ENCODE results near the gene INPP5J. TPM values are rescaled to one million over a fixed set of nuclear protein-coding genes. Genes with fewer than 3 reads are reported as not detected.
A peak's percentile ranks its signal among the peaks of the same experiment; 100 is the strongest.
"Not testable (repeated sequence)": the region's sequence is repeated elsewhere in the genome, so short reads cannot be mapped to it uniquely, and the experiment has no call there.

INPP5J gene
- 2.2 TPM for polyA plus RNA-seq (2013, experiment 1 of 2)
- 2.2 TPM for polyA plus RNA-seq (2013, experiment 2 of 2)

DNA sequence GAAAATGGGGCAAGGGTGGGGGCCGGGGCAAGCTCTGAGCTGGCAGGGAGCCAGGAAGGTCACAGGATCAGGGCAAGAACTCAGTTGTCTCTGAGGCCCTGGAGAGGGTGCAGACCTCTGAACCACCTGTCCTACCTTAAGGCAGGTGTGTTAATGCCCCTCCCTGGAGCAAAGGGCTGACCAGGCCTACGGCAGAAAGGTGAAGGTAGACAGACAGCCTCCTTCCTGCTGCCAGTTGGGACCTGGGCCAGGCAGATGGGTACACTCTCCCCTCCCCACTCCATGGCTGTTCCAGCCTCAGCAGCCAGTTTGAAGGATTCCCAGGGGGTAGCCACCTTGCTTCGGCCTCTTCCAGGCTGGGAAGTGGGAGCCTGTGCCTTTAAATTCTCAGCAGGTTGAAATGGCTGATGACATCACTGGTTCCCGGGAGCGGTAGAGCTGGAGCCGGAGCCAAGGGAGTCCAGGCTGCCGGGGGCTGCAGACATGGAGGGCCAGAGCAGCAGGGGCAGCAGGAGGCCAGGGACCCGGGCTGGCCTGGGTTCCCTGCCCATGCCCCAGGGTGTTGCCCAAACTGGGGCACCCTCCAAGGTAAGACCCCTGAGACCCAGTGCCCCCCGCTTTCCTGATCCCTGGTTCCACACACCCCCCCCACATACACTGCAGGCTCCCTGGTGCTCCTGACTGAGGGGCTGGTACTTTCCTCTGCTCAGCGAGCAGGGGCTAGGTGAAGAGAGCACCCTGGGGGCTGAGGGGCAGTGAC is at the start of gene INPP5J:
Gene INPP5J, plus strand, starts transcription at position 435 of the 760 bp plus-strand sequence. Its CDS starts 49 bp downstream, at position 484.
- Histone ChIP-seq H2AK5ac (ENCODE audit: low read length, severe bottlenecking) (no peak within 1 kb of the TSS), H3K27ac (ENCODE audit: low read length, poor library complexity, severe bottlenecking) (no peak within 1 kb of the TSS), H3K9ac (ENCODE audit: low read length) (peak within 1 kb of the TSS; percentile 24), H3K9me3 (ENCODE audit: control insufficient read depth, low read length) (no peaks in the 10 kb centered on the region), H3K18ac (ENCODE audit: low read depth in 1 of 2, low read length in 2 of 2) (peak within 1 kb of the TSS; percentile 34 to 82), H3K4me3 (ENCODE audit: insufficient read depth in 1 of 2, low read depth in 1 of 2, low read length in 2 of 2) (peak within 1 kb of the TSS; percentile 49 to 53), H2BK120ac (ENCODE audit: low read depth, low read length) (no peak within 1 kb of the TSS), H3K4ac (ENCODE audit: low read depth in 1 of 2, low read length in 2 of 2) (peak within 1 kb of the TSS in 1 of 2 experiments; percentile 10), H2BK5ac (ENCODE audit: low read depth, low read length, poor library complexity, severe bottlenecking) (no peak within 1 kb of the TSS), H2AFZ (ENCODE audit: low read depth, low read length) (peak within 1 kb of the TSS; percentile 68), H3K23ac (ENCODE audit: low read length in 2 of 2) (peak within 1 kb of the TSS in 1 of 2 experiments; percentile 35), H4K91ac (ENCODE audit: low read length) (peak within 1 kb of the TSS; percentile 54), H3K36me3 (ENCODE audit: control insufficient read depth in 1 of 2, insufficient read depth in 2 of 2, low read depth in 1 of 2, low read length in 2 of 2) (peaks cover 0 to 3% of the 10 kb centered on the region in 2 experiments), H4K8ac (ENCODE audit: low read length) (peak within 1 kb of the TSS; percentile 86), H2BK15ac (ENCODE audit: low read depth, poor library complexity, severe bottlenecking) (no peak within 1 kb of the TSS), H3K79me1 (replicated peaks; ENCODE audit: low read length, poor library complexity, severe bottlenecking) (no peaks in the 10 kb centered on the region), H3K14ac (ENCODE audit: low read length in 2 of 2) (peak within 1 kb of the TSS in 1 of 2 experiments; percentile 61), H2BK12ac (ENCODE audit: low read length in 2 of 2) (peak within 1 kb of the TSS in 1 of 2 experiments; percentile 60), H3K27me3 (ENCODE audit: control insufficient read depth in 1 of 2, insufficient read depth in 1 of 2, low read length in 2 of 2) (peaks cover 4 to 58% of the 10 kb centered on the region in 2 experiments), H3K4me2 (ENCODE audit: low read length, poor library complexity, severe bottlenecking) (peak within 1 kb of the TSS; percentile 88), H3K4me1 (ENCODE audit: control insufficient read depth, insufficient read depth, low read depth, low read length) (peaks cover 17% of the 10 kb centered on the region)
- peak; percentile 67 for DNase-seq
- 20% methylated on average over 9 of the region's 10 CpGs for WGBS

- H3K4me3 ChIP-seq (ENCODE audit: insufficient read depth in 1 of 2, low read depth in 1 of 2, low read length in 2 of 2); H3K18ac ChIP-seq (ENCODE audit: low read depth in 1 of 2, low read length in 2 of 2); H2AK5ac ChIP-seq (ENCODE audit: low read length, severe bottlenecking); H3K4me1 ChIP-seq (ENCODE audit: control insufficient read depth, insufficient read depth, low read depth, low read length); H3K79me1 ChIP-seq (replicated peaks; ENCODE audit: low read length, poor library complexity, severe bottlenecking); H3K9ac ChIP-seq (ENCODE audit: low read length); H2AFZ ChIP-seq (ENCODE audit: low read depth, low read length); H3K27me3 ChIP-seq (ENCODE audit: control insufficient read depth in 1 of 2, insufficient read depth in 1 of 2, low read length in 2 of 2); H2BK15ac ChIP-seq (ENCODE audit: low read depth, poor library complexity, severe bottlenecking); H3K23ac ChIP-seq (ENCODE audit: low read length in 2 of 2); H2BK12ac ChIP-seq (ENCODE audit: low read length in 2 of 2); H2BK5ac ChIP-seq (ENCODE audit: low read depth, low read length, poor library complexity, severe bottlenecking); H3K14ac ChIP-seq (ENCODE audit: low read length in 2 of 2); H2BK120ac ChIP-seq (ENCODE audit: low read depth, low read length); DNase-seq; H3K4me2 ChIP-seq (ENCODE audit: low read length, poor library complexity, severe bottlenecking); H4K8ac ChIP-seq (ENCODE audit: low read length); H3K4ac ChIP-seq (ENCODE audit: low read depth in 1 of 2, low read length in 2 of 2); H3K27ac ChIP-seq (ENCODE audit: low read length, poor library complexity, severe bottlenecking); H4K91ac ChIP-seq (ENCODE audit: low read length); H3K36me3 ChIP-seq (ENCODE audit: control insufficient read depth in 1 of 2, insufficient read depth in 2 of 2, low read depth in 1 of 2, low read length in 2 of 2); H3K9me3 ChIP-seq (ENCODE audit: control insufficient read depth, low read length): not testable (repeated sequence)
- 94% methylated on average over 9 of the region's 9 CpGs for WGBS
These were observed 49.6 kb upstream of the INPP5J start for GRCh38 chr22:31073125-31073524.

DNA sequence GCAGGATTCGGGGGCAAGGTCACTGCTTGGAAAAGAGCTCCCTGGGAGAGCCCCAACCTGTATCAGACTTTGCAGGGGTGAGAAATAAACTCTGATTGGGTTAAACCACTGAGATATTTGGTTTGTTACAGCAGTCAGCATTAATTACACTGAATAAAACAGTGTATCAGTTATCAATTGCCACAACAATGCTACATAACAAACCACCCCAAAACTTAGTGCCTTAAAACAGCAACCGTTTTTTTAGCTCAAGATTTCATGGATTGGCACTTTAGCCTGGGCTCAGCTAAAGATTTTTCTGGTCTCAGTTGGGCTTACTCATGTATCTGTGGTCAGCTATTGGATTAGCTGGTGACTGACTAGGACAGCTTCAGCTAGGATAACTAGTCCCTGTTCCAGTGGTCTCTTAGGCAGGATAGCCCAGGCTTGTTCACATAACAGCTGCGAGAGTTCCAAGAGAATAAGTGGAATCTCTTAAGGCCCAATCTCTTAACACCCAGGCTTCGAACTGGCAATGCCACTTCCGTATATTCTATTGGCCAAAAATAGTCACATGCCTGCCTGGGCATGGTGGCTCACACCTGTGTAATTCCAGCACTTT is 49.1 kb upstream of the INPP5J start:
- H3K23ac ChIP-seq (ENCODE audit: low read length in 2 of 2); H3K4me1 ChIP-seq (ENCODE audit: control insufficient read depth, insufficient read depth, low read depth, low read length); H3K14ac ChIP-seq (ENCODE audit: low read length in 2 of 2); DNase-seq; H3K36me3 ChIP-seq (ENCODE audit: control insufficient read depth in 1 of 2, insufficient read depth in 2 of 2, low read depth in 1 of 2, low read length in 2 of 2); H3K9ac ChIP-seq (ENCODE audit: low read length); H3K4me3 ChIP-seq (ENCODE audit: insufficient read depth in 1 of 2, low read depth in 1 of 2, low read length in 2 of 2); H2BK120ac ChIP-seq (ENCODE audit: low read depth, low read length); H2BK5ac ChIP-seq (ENCODE audit: low read depth, low read length, poor library complexity, severe bottlenecking); H3K4ac ChIP-seq (ENCODE audit: low read depth in 1 of 2, low read length in 2 of 2); H3K4me2 ChIP-seq (ENCODE audit: low read length, poor library complexity, severe bottlenecking); H3K27ac ChIP-seq (ENCODE audit: low read length, poor library complexity, severe bottlenecking); H2AK5ac ChIP-seq (ENCODE audit: low read length, severe bottlenecking); H3K79me1 ChIP-seq (replicated peaks; ENCODE audit: low read length, poor library complexity, severe bottlenecking); H3K9me3 ChIP-seq (ENCODE audit: control insufficient read depth, low read length); H2BK15ac ChIP-seq (ENCODE audit: low read depth, poor library complexity, severe bottlenecking); H2AFZ ChIP-seq (ENCODE audit: low read depth, low read length); H3K18ac ChIP-seq (ENCODE audit: low read depth in 1 of 2, low read length in 2 of 2); H4K8ac ChIP-seq (ENCODE audit: low read length); H4K91ac ChIP-seq (ENCODE audit: low read length); H3K27me3 ChIP-seq (ENCODE audit: control insufficient read depth in 1 of 2, insufficient read depth in 1 of 2, low read length in 2 of 2); H2BK12ac ChIP-seq (ENCODE audit: low read length in 2 of 2): not testable (repeated sequence)
- WGBS = 88% methylated on average over 4 of the region's 5 CpGs

DNA sequence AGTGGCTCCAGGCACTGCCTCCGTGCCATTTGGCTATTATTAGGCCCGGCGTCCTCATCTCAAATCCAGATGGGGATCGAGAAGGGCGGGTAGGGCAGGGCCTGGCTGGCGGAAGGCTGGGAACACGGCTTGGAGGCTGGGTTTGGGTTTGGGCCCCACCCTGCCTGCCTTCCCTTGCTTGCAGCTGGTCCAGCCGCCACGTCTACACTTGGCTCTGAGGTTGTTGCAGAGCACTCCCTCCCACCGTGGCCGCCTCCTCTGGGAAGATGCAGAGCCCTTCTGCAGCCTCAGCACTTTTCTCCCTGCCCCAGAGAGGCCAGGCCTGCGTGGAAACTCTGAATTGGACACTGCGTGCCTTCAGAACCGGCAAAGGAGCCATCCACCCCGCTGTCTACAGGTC is 46.8 kb upstream of the INPP5J start:
- H4K8ac ChIP-seq (ENCODE audit: low read length) = peak overlapping the region; percentile 88
- H2AFZ ChIP-seq (ENCODE audit: low read depth, low read length) = peak overlapping the region; percentile 5
- WGBS = 74% methylated on average over 15 of the region's 15 CpGs
- H2BK120ac ChIP-seq (ENCODE audit: low read depth, low read length) = no peak overlapping the region
- no peak overlapping the region for H4K91ac ChIP-seq (ENCODE audit: low read length)
- no peaks in the 10 kb centered on the region for H3K36me3 ChIP-seq (ENCODE audit: control insufficient read depth in 1 of 2, insufficient read depth in 2 of 2, low read depth in 1 of 2, low read length in 2 of 2)
- H3K14ac ChIP-seq (ENCODE audit: low read length in 2 of 2) = no peak overlapping the region
- H3K4ac ChIP-seq (ENCODE audit: low read depth in 1 of 2, low read length in 2 of 2) = no peak overlapping the region
- H2BK15ac ChIP-seq (ENCODE audit: low read depth, poor library complexity, severe bottlenecking) = peak overlapping the region; percentile 36
- H3K79me1 ChIP-seq (replicated peaks; ENCODE audit: low read length, poor library complexity, severe bottlenecking) = peaks cover 2% of the 10 kb centered on the region
- DNase-seq = no peak
- H3K27ac ChIP-seq (ENCODE audit: low read length, poor library complexity, severe bottlenecking) = no peak overlapping the region
- H3K23ac ChIP-seq (ENCODE audit: low read length in 2 of 2) = no peak overlapping the region
- no peak overlapping the region for H2AK5ac ChIP-seq (ENCODE audit: low read length, severe bottlenecking)
- no peak overlapping the region for H3K4me3 ChIP-seq (ENCODE audit: insufficient read depth in 1 of 2, low read depth in 1 of 2, low read length in 2 of 2)
- no peaks in the 10 kb centered on the region for H3K27me3 ChIP-seq (ENCODE audit: control insufficient read depth in 1 of 2, insufficient read depth in 1 of 2, low read length in 2 of 2)
- peaks cover 7% of the 10 kb centered on the region for H3K4me1 ChIP-seq (ENCODE audit: control insufficient read depth, insufficient read depth, low read depth, low read length)
- no peak overlapping the region for H2BK5ac ChIP-seq (ENCODE audit: low read depth, low read length, poor library complexity, severe bottlenecking)
- peak overlapping the region; percentile 88 for H3K9ac ChIP-seq (ENCODE audit: low read length)
- H2BK12ac ChIP-seq (ENCODE audit: low read length in 2 of 2) = no peak overlapping the region
- H3K9me3 ChIP-seq (ENCODE audit: control insufficient read depth, low read length) = no peaks in the 10 kb centered on the region
- H3K4me2 ChIP-seq (ENCODE audit: low read length, poor library complexity, severe bottlenecking) = no peak overlapping the region
- H3K18ac ChIP-seq (ENCODE audit: low read depth in 1 of 2, low read length in 2 of 2) = peak overlapping the region in 1 of 2 experiments; percentile 35

Measured in mesenchymal stem cell (in vitro differentiated cells and primary cell).